H1 (cell line): Measurements from ENCODE around the gene TRMT44. TPM values are rescaled to one million over a fixed set of nuclear protein-coding genes. Genes with fewer than 3 reads are reported as not detected.

Experiments used
- CTCF ChIA-PET: fragments of 300-600 bp; sonication (Branson Sonifier 250); formaldehyde crosslinking; loops from one replicate; lab custom pipeline; 2021; ENCODE audit not compliant: partially characterized antibody; lab: Charles Lee
- POLR2A ChIA-PET: fragments of 300-600 bp; sonication (Branson Sonifier 250); formaldehyde crosslinking; loops from one replicate; lab custom pipeline; 2021; ENCODE audit warnings: inconsistent platforms; ENCODE audit not compliant: partially characterized antibody; lab: Charles Lee
- DNase-seq, 2 experiments: peaks; one replicate each; pipeline versions ENCODE4 v3.0.0 to v3.0.0-alpha.2; 2010 to 2022; ENCODE audit warnings: low spot score in 2 of 2, low read depth in 1 of 2, mixed read lengths in 1 of 2
- FAIRE-seq: peaks from 2 replicates; lab custom pipeline; 2011; peaks lifted over from hg19 to GRCh38; lab: Jason Lieb, UNC
- H2AFZ ChIP-seq: 2 replicates; pipeline ENCODE4 v1.8.1; 2012; ENCODE audit warnings: low read length, inconsistent platforms
- H2AK5ac ChIP-seq: 2 replicates; pipeline ENCODE4 v1.6.1; 2013; ENCODE audit warnings: low read depth, low read length
- H2BK120ac ChIP-seq: replicated peaks from 2 replicates; pipeline ENCODE3; 2013; ENCODE audit warnings: low read depth, low read length, inconsistent platforms
- H2BK12ac ChIP-seq: 2 replicates; pipeline ENCODE4 v1.6.1; 2013; ENCODE audit warnings: low read depth, low read length
- H2BK15ac ChIP-seq: 2 replicates; pipeline ENCODE4 v1.6.1; 2013; ENCODE audit warnings: low read length
- H2BK20ac ChIP-seq: 2 replicates; pipeline ENCODE4 v1.6.1; 2013; ENCODE audit warnings: low read length
- H2BK5ac ChIP-seq: 2 replicates; pipeline ENCODE4 v1.6.1; 2013; ENCODE audit warnings: low read depth, low read length
- H3K14ac ChIP-seq: 2 replicates; pipeline ENCODE4 v1.6.1; 2013; ENCODE audit warnings: inconsistent platforms; ENCODE audit not compliant: insufficient read length
- H3K18ac ChIP-seq: 2 replicates; pipeline ENCODE4 v1.6.1; 2013; ENCODE audit warnings: low read length; ENCODE audit errors: extremely low read depth
- H3K23ac ChIP-seq: 2 replicates; pipeline ENCODE4 v1.6.1; 2013; ENCODE audit warnings: inconsistent platforms; ENCODE audit not compliant: insufficient read length
- H3K23me2 ChIP-seq: 2 replicates; pipeline ENCODE4 v1.6.1; 2013; ENCODE audit warnings: low read depth, low read length
- H3K27ac ChIP-seq: 2 replicates; pipeline ENCODE4 v1.6.1; 2011; ENCODE audit warnings: low read depth, low read length, inconsistent platforms
- H3K27me3 ChIP-seq, 4 experiments: replicated peaks in 1 of 4; 1 replicate in 1 of 4; 2 replicates in 3 of 4; pipeline versions ENCODE4 v1.6.1 to v1.8.1; 2011 to 2013; ENCODE audit warnings: low read length in 3 of 4, mild to moderate bottlenecking in 3 of 4, inconsistent platforms in 2 of 4, mixed read lengths in 2 of 4, moderate library complexity in 1 of 4; ENCODE audit not compliant: control insufficient read depth in 3 of 4, insufficient read depth in 3 of 4; ENCODE audit errors: extremely low read depth in 1 of 4
- H3K36me3 ChIP-seq, 4 experiments: 2 replicates each; pipeline versions ENCODE4 v1.6.1 to v1.8.1; 2011 to 2013; ENCODE audit warnings: mild to moderate bottlenecking in 4 of 4, low read length in 3 of 4, moderate library complexity in 2 of 4, control low read depth in 1 of 4, inconsistent platforms in 1 of 4; ENCODE audit not compliant: insufficient read depth in 4 of 4, control insufficient read depth in 2 of 4
- H3K4ac ChIP-seq: replicated peaks from 2 replicates; pipeline ENCODE3; 2013; ENCODE audit warnings: low read length, low read depth, mixed read lengths, inconsistent platforms; ENCODE audit not compliant: insufficient read length
- H3K4me1 ChIP-seq, 4 experiments: replicated peaks in 1 of 4; 1 replicate in 1 of 4; 2 replicates in 3 of 4; pipeline versions ENCODE4 v1.6.1 to v1.8.1; 2011 to 2013; ENCODE audit warnings: low read length in 3 of 4, inconsistent platforms in 2 of 4, mixed read lengths in 1 of 4; ENCODE audit not compliant: insufficient read depth in 4 of 4, control insufficient read depth in 3 of 4
- H3K4me2 ChIP-seq, 2 experiments: 2 replicates each; pipeline versions ENCODE4 v1.6.1 to v1.8.1; 2011 to 2013; ENCODE audit warnings: low read depth in 2 of 2, low read length in 2 of 2, control low read depth in 1 of 2, inconsistent platforms in 1 of 2, mild to moderate bottlenecking in 1 of 2; ENCODE audit not compliant: insufficient read depth in 1 of 2
- H3K4me3 ChIP-seq, 4 experiments: fragments of 200-600, 300-600 bp in 1 of 4; sonication (generic), shearing (Covaris generic), sonication (Bioruptor Twin) in 1 of 4; 2 replicates each; pipeline versions ENCODE4 v1.5.1 to v1.8.1; 2011 to 2016; ENCODE audit warnings: low read length in 4 of 4, low read depth in 3 of 4, control low read depth in 2 of 4, inconsistent platforms in 2 of 4, mild to moderate bottlenecking in 2 of 4, mixed read lengths in 1 of 4, moderate library complexity in 1 of 4; ENCODE audit not compliant: insufficient read depth in 2 of 4; ENCODE audit errors: extremely low read depth in 1 of 4
- H3K56ac ChIP-seq: replicated peaks from 2 replicates; pipeline ENCODE3; 2013; ENCODE audit warnings: low read depth, mild to moderate bottlenecking, mixed read lengths, low read length, inconsistent platforms; ENCODE audit not compliant: insufficient read length
- H3K79me1 ChIP-seq: 2 replicates; pipeline ENCODE4 v1.6.1; 2013; ENCODE audit warnings: low read depth, low read length, control low read depth
- H3K79me2 ChIP-seq, 2 experiments: 2 replicates each; pipeline versions ENCODE4 v1.6.1 to v1.8.1; 2012 to 2013; ENCODE audit warnings: low read length in 2 of 2, mild to moderate bottlenecking in 2 of 2, inconsistent platforms in 1 of 2; ENCODE audit not compliant: insufficient read depth in 2 of 2, control insufficient read depth in 1 of 2
- H3K9ac ChIP-seq, 4 experiments: replicated peaks in 1 of 4; 1 replicate in 1 of 4; 2 replicates in 3 of 4; pipeline versions ENCODE4 v1.6.1 to v1.8.1; 2011 to 2013; ENCODE audit warnings: low read depth in 3 of 4, low read length in 3 of 4, control low read depth in 2 of 4, mild to moderate bottlenecking in 2 of 4, moderate library complexity in 2 of 4, inconsistent platforms in 1 of 4; ENCODE audit errors: extremely low read depth in 1 of 4
- H3K9me3 ChIP-seq, 2 experiments: 2 replicates each; pipeline versions ENCODE4 v1.6.1 to v1.8.1; 2012 to 2013; ENCODE audit warnings: mild to moderate bottlenecking in 2 of 2, moderate library complexity in 2 of 2, control low read depth in 1 of 2, inconsistent platforms in 1 of 2, low read depth in 1 of 2, low read length in 1 of 2, mixed read lengths in 1 of 2; ENCODE audit not compliant: insufficient read depth in 2 of 2
- H4K20me1 ChIP-seq, 2 experiments: replicated peaks in 1 of 2; 2 replicates each; pipeline versions ENCODE3 to v1.8.1; 2011 to 2013; ENCODE audit warnings: inconsistent platforms in 2 of 2, low read length in 2 of 2, mild to moderate bottlenecking in 1 of 2; ENCODE audit not compliant: insufficient read depth in 2 of 2, control insufficient read depth in 1 of 2
- H4K5ac ChIP-seq: 2 replicates; pipeline ENCODE4 v1.6.1; 2013; ENCODE audit warnings: low read length, low read depth, mixed read lengths, inconsistent platforms; ENCODE audit not compliant: insufficient read length
- H4K8ac ChIP-seq: 2 replicates; pipeline ENCODE4 v1.8.0; 2013; ENCODE audit warnings: mild to moderate bottlenecking, moderate library complexity, low read length, inconsistent platforms; ENCODE audit not compliant: insufficient read depth; ENCODE audit errors: extremely low read depth
- H4K91ac ChIP-seq: replicated peaks from 2 replicates; pipeline ENCODE3; 2013; ENCODE audit warnings: low read length, mixed read lengths, inconsistent platforms; ENCODE audit not compliant: insufficient read length
- CEBPB ChIP-seq: IDR thresholded peaks from 2 replicates; pipeline ENCODE4 v1.6.1; 2012; ENCODE audit warnings: low read depth, low read length
- EGR1 ChIP-seq: IDR thresholded peaks from 2 replicates; pipeline ENCODE4 v1.6.1; 2011; ENCODE audit warnings: low read depth, low read length, borderline replicate concordance
- HDAC2 ChIP-seq, 2 experiments: fragments of 300-600 bp in 1 of 2; sonication (generic) in 1 of 2; IDR thresholded peaks; 2 replicates each; pipeline ENCODE4 v1.6.1; 2011 to 2012; ENCODE audit warnings: low read depth in 2 of 2, low read length in 2 of 2, mild to moderate bottlenecking in 2 of 2, moderate library complexity in 2 of 2, borderline replicate concordance in 1 of 2, inconsistent platforms in 1 of 2
- KDM4A ChIP-seq: IDR thresholded peaks from one replicate; pipeline ENCODE4 v1.7.1; 2012; ENCODE audit warnings: low read depth, mild to moderate bottlenecking, moderate library complexity, low read length, inconsistent platforms; ENCODE audit not compliant: severe bottlenecking
- PHF8 ChIP-seq: fragments of 200-600 bp; sonication (generic); conservative IDR thresholded peaks from 2 replicates; pipeline ENCODE4 v1.7.1; 2012; ENCODE audit warnings: low read depth, mild to moderate bottlenecking, inconsistent platforms, low read length, moderate library complexity
- POLR2A ChIP-seq, 2 experiments: IDR thresholded peaks; 1 replicate in 1 of 2; 2 replicates in 1 of 2; pipeline ENCODE4 v1.6.1; 2011; ENCODE audit warnings: low read depth in 2 of 2, low read length in 2 of 2, mild to moderate bottlenecking in 2 of 2; ENCODE audit errors: control extremely low read depth in 1 of 2
- RNF2 ChIP-seq: fragments of 200-900, 300-1000 bp; sonication (generic); IDR thresholded peaks from 2 replicates; pipeline ENCODE4 v1.7.1; 2016; ENCODE audit warnings: borderline replicate concordance, low read depth, mild to moderate bottlenecking, antibody characterized with exemption, low read length; ENCODE audit not compliant: poor library complexity, severe bottlenecking; ENCODE audit errors: missing control alignments
- RXRA ChIP-seq: IDR thresholded peaks from 2 replicates; pipeline ENCODE4 v1.6.1; 2011; ENCODE audit warnings: low read depth, mild to moderate bottlenecking, low read length, moderate library complexity; ENCODE audit not compliant: insufficient read depth
- SIN3A ChIP-seq, 2 experiments: IDR thresholded peaks in 1 of 2; conservative IDR thresholded peaks in 1 of 2; 2 replicates each; pipeline ENCODE4 v1.6.1; 2011 to 2012; ENCODE audit warnings: low read length in 2 of 2, improper control_type of control experiment in 1 of 2, low read depth in 1 of 2, mild to moderate bottlenecking in 1 of 2
- TBP ChIP-seq: IDR thresholded peaks from 2 replicates; pipeline ENCODE4 v1.6.1; 2011; ENCODE audit warnings: low read depth, low read length, improper control_type of control experiment
- YY1 ChIP-seq: IDR thresholded peaks from 2 replicates; pipeline ENCODE4 v1.6.1; 2011; ENCODE audit warnings: low read depth, mild to moderate bottlenecking, low read length
- WGBS, 2 experiments: shearing (Covaris generic) in 1 of 2; methylation state at CpG; one replicate each; pipeline versions ENCODE4 v1.1.6 to v1.1.7; 2013 to 2015; ENCODE audit warnings: low lambda C conversion rate in 2 of 2, mixed read lengths in 2 of 2, inconsistent platforms in 1 of 2, low coverage in 1 of 2, missing lambda C conversion rate in 1 of 2; ENCODE audit not compliant: insufficient replicate concordance in 2 of 2, insufficient coverage in 1 of 2, insufficient read length in 1 of 2; ENCODE audit errors: extremely low coverage in 1 of 2, missing lambda C conversion rate in 1 of 2; 5-methylcytosine and 5-hydroxymethylcytosine counted together
- polyA plus RNA-seq, 7 experiments: library from polyadenylated mRNA; depleted of rRNA in 3 of 7; stranded (reverse) in 5 of 7; unstranded in 2 of 7; fragments of >200 nt in 5 of 7; fragments of 200-250 nt in 2 of 7; gene quantifications; 1 replicate in 5 of 7; 2 replicates in 1 of 7; 4 replicates in 1 of 7; pipeline versions ENCODE4 v1.2.1 to v1.2.3, GENCODE V29; 2011 to 2013; ENCODE audit warnings: missing spikeins in 2 of 7, mixed read lengths in 2 of 7
- total RNA-seq: library from RNA; stranded (reverse); fragmentation: NEBNext Ultra II Directional; extraction: Animal tissue kit (Norgen Biotek cat#: 25700); gene quantifications from 2 replicates; pipeline ENCODE4 v1.2.1, GENCODE V29; 2021

TRMT44 gene
- total and polyA plus RNA-seq, 2 of the 8 experiments (the other 6 are each of a cell fraction or from before 2014, with no cell fraction given) = 8.6 to 23.9 TPM

GRCh38 chr4:8409264-8410065, 31.1 kb upstream of the TRMT44 start:
- H4K91ac ChIP-seq = no peak overlapping the region
- no peak for FAIRE-seq
- no peak overlapping the region for H3K4ac ChIP-seq
- H3K23ac ChIP-seq = no peak overlapping the region
- H3K14ac ChIP-seq = no peak overlapping the region
- H2AFZ ChIP-seq = no peak overlapping the region
- no peak overlapping the region for H3K9ac ChIP-seq
- H3K4me2 ChIP-seq = no peak overlapping the region
- 0 out of 2 replicates have a peak overlapping the region, but pooled peaks have one; percentile 35 for H2BK5ac ChIP-seq
- no peak overlapping the region for H2BK20ac ChIP-seq
- no peak overlapping the region for H2BK12ac ChIP-seq
- WGBS, 2 experiments = 86% methylated on average over 16 of the region's 17 CpGs; no CpG with 5 or more reads in 1 of the 2 experiments
- no peak overlapping the region for H3K18ac ChIP-seq
- H4K8ac ChIP-seq = no peak overlapping the region; the same call in 1 of the 2 replicates
- CTCF ChIA-PET = interaction anchor here (0.6 to 6.5 kb wide), 25 partner anchors 9 to 1679 kb away, joined by 3 to 74 read pairs (median 6); partner anchors contain the start of gene HTRA3
- no peak overlapping the region for H3K27ac ChIP-seq
- H3K4me1 ChIP-seq = peaks cover 0 to 5% (median 4%) of the 10 kb centered on the region in 4 experiments; a peak in 6 of 7 replicates
- no peak overlapping the region for H2BK120ac ChIP-seq
- no peak overlapping the region for H2AK5ac ChIP-seq
- no peaks in the 10 kb centered on the region for H3K23me2 ChIP-seq
- no peaks in the 10 kb centered on the region for H3K79me2 ChIP-seq
- no peaks in the 10 kb centered on the region for H3K79me1 ChIP-seq
- no peak overlapping the region for H4K5ac ChIP-seq
- POLR2A ChIA-PET = interaction anchor here (1.8 kb wide), 1 partner anchor 19 kb away, joined by 5 read pairs; no protein-coding TSS in a partner anchor
- H3K4me3 ChIP-seq = no peak overlapping the region
- peaks cover 0 to 3% of the 10 kb centered on the region in 2 experiments for H4K20me1 ChIP-seq
- H2BK15ac ChIP-seq = no peak overlapping the region
- no peaks in the 10 kb centered on the region for H3K27me3 ChIP-seq
- H3K56ac ChIP-seq = no peak overlapping the region
- no peak for DNase-seq
- H3K36me3 ChIP-seq = peaks cover 0 to 3% (median 0%) of the 10 kb centered on the region in 4 experiments; a peak in 1 of 8 replicates
- no peaks in the 10 kb centered on the region; a peak in 1 of 4 replicates for H3K9me3 ChIP-seq
- no peak for TF ChIP-seq CEBPB
- TF ChIP-seq KDM4A = no peak
- no peak for TF ChIP-seq RXRA
- TF ChIP-seq YY1 = no peak
- no peak for TF ChIP-seq EGR1
- no peak for TF ChIP-seq HDAC2 (IDR thresholded peaks at IDR 0.05; ENCODE audit: borderline replicate concordance in 1 of 2, low read depth in 2 of 2, low read length in 2 of 2)
- no peak for TF ChIP-seq TBP
- TF ChIP-seq SIN3A (conservative IDR thresholded peaks at IDR 0.05 in 1 of 2, IDR thresholded peaks at IDR 0.05 in 1 of 2; ENCODE audit: low read depth in 1 of 2, low read length in 2 of 2) = no peak
- TF ChIP-seq PHF8 = no peak
- TF ChIP-seq POLR2A (IDR thresholded peaks at IDR 0.05; ENCODE audit: control extremely low read depth in 1 of 2, low read depth in 2 of 2, low read length in 2 of 2) = no peak
- no peak for TF ChIP-seq RNF2
